ENCODE results near the gene SMYD3.

The SMYD3 gene

GRCh38 chr1:245763873-245764331 is 743.2 kb downstream of the SMYD3 start:
- H3F3A ChIP-seq (ENCODE audit: insufficient read depth, low read length) = no peaks in the 10 kb centered on the region
- H3K9me2 ChIP-seq (replicated peaks; ENCODE audit: insufficient read depth, low read length) = no peaks in the 10 kb centered on the region
- H3K79me2 ChIP-seq (ENCODE audit: low read length) = no peaks in the 10 kb centered on the region
- H3K9me3 ChIP-seq (replicated peaks; ENCODE audit: insufficient read depth, low read length) = no peaks in the 10 kb centered on the region
- no peak overlapping the region for H3K9ac ChIP-seq (ENCODE audit: low read length)
- no peaks in the 10 kb centered on the region for H4K20me1 ChIP-seq (ENCODE audit: insufficient read depth, low read length)
- no peak for DNase-seq
- H3K27me3 ChIP-seq (replicated peaks; ENCODE audit: insufficient read depth, low read length) = no peaks in the 10 kb centered on the region
- no peaks in the 10 kb centered on the region for H3K36me3 ChIP-seq (replicated peaks; ENCODE audit: insufficient read depth, low read length)
- H3K4me2 ChIP-seq (ENCODE audit: low read depth, low read length) = no peak overlapping the region
- H3K4me3 ChIP-seq (ENCODE audit: low read length) = no peak overlapping the region
- no peak for TF ChIP-seq EZH2 (optimal IDR thresholded peaks at IDR 0.05; ENCODE audit: low read depth, low read length)
- no peak for TF ChIP-seq CTCF (IDR thresholded peaks at IDR 0.05; ENCODE audit: low read length)
- no peak for TF ChIP-seq EZH2phosphoT487 (IDR thresholded peaks at IDR 0.05; ENCODE audit: low read length)
- H3K4me1 ChIP-seq (ENCODE audit: low read length) = no peaks in the 10 kb centered on the region
- H3K27ac ChIP-seq (ENCODE audit: low read length) = no peak overlapping the region
- no peak overlapping the region for H2AFZ ChIP-seq (ENCODE audit: low read length)

GRCh38 chr1:245762396-245762910 is 744.6 kb downstream of the SMYD3 start:
- H4K20me1 ChIP-seq (ENCODE audit: insufficient read depth, low read length) = no peaks in the 10 kb centered on the region
- no peak overlapping the region for H3K4me2 ChIP-seq (ENCODE audit: low read depth, low read length)
- no peak overlapping the region for H2AFZ ChIP-seq (ENCODE audit: low read length)
- no peaks in the 10 kb centered on the region for H3F3A ChIP-seq (ENCODE audit: insufficient read depth, low read length)
- H3K4me1 ChIP-seq (ENCODE audit: low read length) = no peaks in the 10 kb centered on the region
- no peaks in the 10 kb centered on the region for H3K9me2 ChIP-seq (replicated peaks; ENCODE audit: insufficient read depth, low read length)
- H3K79me2 ChIP-seq (ENCODE audit: low read length) = no peaks in the 10 kb centered on the region
- H3K27me3 ChIP-seq (replicated peaks; ENCODE audit: insufficient read depth, low read length) = no peaks in the 10 kb centered on the region
- H3K9ac ChIP-seq (ENCODE audit: low read length) = no peak overlapping the region
- DNase-seq = no peak
- H3K36me3 ChIP-seq (replicated peaks; ENCODE audit: insufficient read depth, low read length) = no peaks in the 10 kb centered on the region
- H3K27ac ChIP-seq (ENCODE audit: low read length) = no peak overlapping the region
- TF ChIP-seq EZH2phosphoT487 (IDR thresholded peaks at IDR 0.05; ENCODE audit: low read length) (no peak), EZH2 (optimal IDR thresholded peaks at IDR 0.05; ENCODE audit: low read depth, low read length) (no peak), CTCF (IDR thresholded peaks at IDR 0.05; ENCODE audit: low read length) (no peak)
- H3K9me3 ChIP-seq (replicated peaks; ENCODE audit: insufficient read depth, low read length) = no peaks in the 10 kb centered on the region
- H3K4me3 ChIP-seq (ENCODE audit: low read length) = no peak overlapping the region

- no peaks in the 10 kb centered on the region for H3K79me2 ChIP-seq (ENCODE audit: low read length)
- no peaks in the 10 kb centered on the region for H3K4me1 ChIP-seq (ENCODE audit: low read length)
- no peaks in the 10 kb centered on the region for H3K9me3 ChIP-seq (replicated peaks; ENCODE audit: insufficient read depth, low read length)
- DNase-seq = no peak
- no peak overlapping the region for H3K4me3 ChIP-seq (ENCODE audit: low read length)
- H3K9ac ChIP-seq (ENCODE audit: low read length) = no peak overlapping the region
- no peaks in the 10 kb centered on the region for H4K20me1 ChIP-seq (ENCODE audit: insufficient read depth, low read length)
- no peaks in the 10 kb centered on the region for H3K9me2 ChIP-seq (replicated peaks; ENCODE audit: insufficient read depth, low read length)
- H3K27ac ChIP-seq (ENCODE audit: low read length) = no peak overlapping the region
- H3K36me3 ChIP-seq (replicated peaks; ENCODE audit: insufficient read depth, low read length) = no peaks in the 10 kb centered on the region
- no peak overlapping the region for H2AFZ ChIP-seq (ENCODE audit: low read length)
- no peaks in the 10 kb centered on the region for H3F3A ChIP-seq (ENCODE audit: insufficient read depth, low read length)
- H3K4me2 ChIP-seq (ENCODE audit: low read depth, low read length) = no peak overlapping the region
- no peak for TF ChIP-seq EZH2phosphoT487 (IDR thresholded peaks at IDR 0.05; ENCODE audit: low read length)
- TF ChIP-seq EZH2 (optimal IDR thresholded peaks at IDR 0.05; ENCODE audit: low read depth, low read length) = no peak
- no peak for TF ChIP-seq CTCF (IDR thresholded peaks at IDR 0.05; ENCODE audit: low read length)
- H3K27me3 ChIP-seq (replicated peaks; ENCODE audit: insufficient read depth, low read length) = no peaks in the 10 kb centered on the region
These were observed 746.8 kb downstream of the SMYD3 start for GRCh38 chr1:245760301-245760700.
